ENCODE results near the gene TRIM32.

The TRIM32 gene

GRCh38 chr9:116704470-116704869 is 17.4 kb downstream of the TRIM32 start:
- no peak for FAIRE-seq
- DNase-seq (ENCODE audit: insufficient read length, low spot score): no peak

DNA sequence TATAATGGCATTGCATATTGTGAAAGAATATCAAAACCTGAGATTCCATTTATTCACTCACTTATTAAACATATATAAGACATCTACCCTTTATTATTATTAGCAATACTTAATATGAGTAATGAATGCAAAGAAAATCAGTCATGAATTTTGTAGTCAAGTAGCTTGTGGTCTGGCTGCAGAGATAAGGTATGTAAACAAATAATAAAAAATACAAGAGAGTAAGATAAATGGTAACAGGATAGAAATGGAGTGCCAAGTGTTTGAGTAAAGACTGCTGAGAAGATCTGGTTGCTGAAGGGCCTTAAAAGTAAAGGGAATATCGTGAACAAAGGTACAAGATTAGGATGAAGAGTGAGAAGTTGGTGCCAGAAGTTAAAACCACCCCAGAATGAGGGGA is 18.4 kb downstream of the TRIM32 start:
- no peak for DNase-seq (ENCODE audit: insufficient read length, low spot score)
- FAIRE-seq: peak; percentile 45

DNA sequence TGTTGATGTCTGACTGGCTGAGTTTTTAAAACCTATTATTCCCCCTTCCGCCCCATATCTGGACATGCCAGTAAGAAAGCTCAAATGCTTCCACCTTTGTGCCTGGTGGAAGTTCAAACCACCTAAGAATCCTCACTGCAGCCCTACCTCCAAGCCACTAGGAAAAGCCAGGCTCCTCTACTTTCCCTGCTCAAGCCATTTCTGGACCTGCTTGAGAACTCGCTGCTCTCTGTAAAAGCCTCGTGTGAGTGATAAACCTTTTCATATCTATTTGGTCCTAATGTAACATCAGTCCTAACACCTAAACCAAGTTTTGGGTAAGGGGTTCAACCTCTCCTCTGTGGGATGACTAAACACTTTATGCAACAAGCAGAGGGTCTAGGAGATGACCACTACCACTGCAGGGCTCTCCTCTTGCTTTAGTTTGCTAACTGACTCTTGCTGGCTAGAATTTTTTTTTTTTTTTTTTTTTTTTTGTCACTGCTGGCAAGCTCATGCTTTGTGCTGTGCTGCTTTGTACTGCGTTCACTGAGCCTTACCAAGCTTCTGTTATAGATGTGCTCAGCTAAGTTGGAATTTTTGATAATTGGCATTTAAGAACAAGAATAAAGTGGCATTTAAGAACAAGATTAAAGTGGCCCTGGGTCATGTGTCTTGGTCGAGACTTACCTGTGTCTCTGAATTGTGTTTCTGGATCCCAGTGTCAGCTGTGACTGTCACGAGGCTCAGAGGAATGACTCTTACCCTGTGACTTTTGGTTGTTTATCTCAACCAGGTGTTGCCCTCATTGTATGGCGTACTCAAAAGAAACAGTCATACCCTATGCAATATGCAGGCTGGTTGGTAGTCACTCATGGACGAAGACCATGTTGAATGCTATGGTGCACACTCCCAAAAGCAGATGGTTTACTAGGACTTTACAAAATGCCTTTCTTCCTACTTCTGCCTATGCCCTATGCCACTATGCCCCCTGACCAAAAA is 19.5 kb downstream of the TRIM32 start:
- DNase-seq (ENCODE audit: insufficient read length, low spot score): no peak
- FAIRE-seq: no peak

GRCh38 chr9:116712781-116713180 is 25.7 kb downstream of the TRIM32 start:
- DNase-seq (ENCODE audit: insufficient read length, low spot score): no peak
- FAIRE-seq: no peak

DNA sequence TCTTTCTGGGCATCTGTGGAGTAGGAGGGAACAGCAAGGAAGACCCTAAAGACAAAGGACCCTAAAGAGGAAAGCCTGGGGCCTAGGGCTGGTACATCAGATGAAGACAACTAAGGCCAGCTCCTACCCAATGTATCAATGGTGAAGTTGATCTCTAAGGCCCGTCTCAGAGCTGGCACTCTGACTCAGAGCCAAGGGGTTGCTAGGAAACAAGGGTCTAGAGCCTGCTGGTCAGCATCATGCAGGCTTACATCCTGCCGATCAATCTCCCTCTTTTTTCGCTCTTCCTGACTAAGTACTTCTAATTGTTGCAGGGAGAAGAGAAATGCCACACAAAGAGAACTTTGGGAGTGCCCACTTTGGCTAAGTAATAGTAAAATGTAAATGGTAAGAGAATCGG is 26.2 kb downstream of the TRIM32 start:
- FAIRE-seq (no peak), DNase-seq (ENCODE audit: insufficient read length, low spot score) (no peak)

DNA sequence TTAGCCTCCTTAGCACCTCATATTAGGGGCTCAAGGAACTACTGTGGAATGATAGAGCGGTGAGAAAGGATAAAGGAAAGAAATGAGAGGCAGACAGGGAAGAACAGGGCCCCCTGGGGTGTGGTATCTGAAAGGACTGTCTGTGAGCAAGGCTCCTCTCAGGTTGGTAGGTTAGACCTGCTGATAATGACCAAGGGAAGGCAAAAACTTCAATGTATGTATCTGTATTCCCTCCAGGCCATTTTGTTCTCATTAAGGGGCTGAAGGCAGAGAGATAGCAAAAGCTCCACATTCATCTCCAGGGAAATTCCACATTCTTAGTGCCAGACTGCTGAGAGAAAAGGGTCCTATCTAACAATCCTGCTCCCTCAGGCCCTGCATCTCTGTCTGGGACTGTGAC is 28.6 kb downstream of the TRIM32 start:
- FAIRE-seq (no peak), DNase-seq (ENCODE audit: insufficient read length, low spot score) (no peak)

- no peak for FAIRE-seq
- DNase-seq (ENCODE audit: insufficient read length, low spot score): no peak
Observed at GRCh38 chr9:116716438-116716837, 29.3 kb downstream of the TRIM32 start.

DNA sequence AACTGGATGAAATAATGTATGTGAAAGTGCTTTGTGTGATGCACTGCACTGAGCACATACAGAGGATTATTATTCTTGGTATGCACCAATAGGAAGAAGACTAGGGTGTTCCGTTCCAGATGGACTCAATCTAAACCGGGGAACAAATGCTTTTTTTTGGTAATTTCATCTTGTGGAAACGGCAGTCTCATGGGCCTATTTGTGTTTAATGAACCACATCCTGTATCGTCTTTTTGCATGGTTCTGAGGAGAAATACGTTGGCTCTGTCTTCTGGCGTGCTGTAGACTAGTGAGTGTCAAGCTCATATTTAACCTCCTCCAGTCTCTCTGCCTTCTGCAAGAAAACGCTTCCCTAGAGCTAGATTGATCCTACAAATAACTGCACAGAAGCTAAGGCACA is 30.0 kb downstream of the TRIM32 start:
- no peak for FAIRE-seq
- DNase-seq (ENCODE audit: insufficient read length, low spot score): no peak

- FAIRE-seq: no peak
Observed at GRCh38 chr9:116718111-116718510, 31.0 kb downstream of the TRIM32 start.

DNA sequence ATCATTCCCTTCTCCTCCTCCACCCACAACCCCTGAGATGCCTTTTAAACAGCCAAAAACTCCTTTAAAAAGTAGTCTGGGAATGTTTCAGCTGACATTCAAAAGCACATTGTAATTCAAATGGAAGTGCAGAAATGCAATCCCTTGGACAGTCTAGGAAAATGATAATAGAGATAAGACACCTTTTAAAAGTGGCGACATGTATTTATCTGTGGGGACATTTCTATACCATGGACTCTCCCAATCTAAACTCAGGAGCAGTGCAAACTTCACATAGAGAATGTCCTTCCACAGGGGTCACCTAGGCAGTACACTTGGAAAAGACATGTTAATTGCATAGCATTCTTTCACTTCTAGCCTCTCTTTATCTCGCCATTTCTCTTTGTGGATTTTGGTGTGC is 33.0 kb downstream of the TRIM32 start:
- no peak for FAIRE-seq
- DNase-seq (ENCODE audit: insufficient read length, low spot score): no peak

More at GRCh38 chr9:116718111-116718510, 31.0 kb downstream of the TRIM32 start:
- DNase-seq (ENCODE audit: insufficient read length, low spot score): no peak

- no peak for FAIRE-seq
- DNase-seq (ENCODE audit: insufficient read length, low spot score): no peak
Observed at GRCh38 chr9:116721411-116721810, 34.3 kb downstream of the TRIM32 start.

DNA sequence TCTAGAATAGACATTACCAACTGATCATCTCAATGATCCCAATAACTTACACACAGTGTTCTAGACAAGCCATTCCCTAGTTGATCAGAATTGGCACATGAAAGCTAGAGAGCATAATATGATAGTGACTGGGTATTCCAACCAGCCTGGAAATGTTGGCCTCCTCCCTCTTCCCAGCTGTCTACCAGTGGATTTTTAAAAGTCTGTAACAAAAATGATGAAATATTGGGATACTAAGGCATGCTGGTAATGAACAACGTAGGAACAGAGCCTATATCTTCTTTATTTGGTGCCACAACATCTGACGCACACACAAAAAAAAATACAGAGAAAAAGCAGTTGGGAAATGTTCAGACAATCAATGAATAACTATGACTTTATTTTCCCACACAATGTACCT is 34.8 kb downstream of the TRIM32 start:
- FAIRE-seq: no peak
- no peak for DNase-seq (ENCODE audit: insufficient read length, low spot score)

DNA sequence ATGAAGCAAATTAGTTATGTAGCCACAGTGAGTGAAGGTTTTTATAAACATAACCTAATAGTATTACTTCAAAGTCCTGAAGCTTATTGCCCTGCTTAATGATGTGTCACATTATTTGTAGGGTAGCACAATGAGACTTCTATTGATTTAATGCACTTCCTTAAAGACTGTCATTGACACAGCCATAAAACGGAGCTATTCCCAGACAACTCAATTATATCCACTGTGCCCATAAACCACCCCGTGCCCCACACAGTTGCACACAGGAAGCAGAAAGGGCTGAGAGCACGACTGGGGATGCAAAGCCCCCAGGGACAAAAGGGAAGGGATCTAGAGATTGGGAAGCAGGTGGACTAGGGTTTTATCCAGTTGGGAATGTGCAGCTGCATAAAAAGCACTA is 37.0 kb downstream of the TRIM32 start:
- FAIRE-seq: no peak
- DNase-seq (ENCODE audit: insufficient read length, low spot score): no peak

DNA sequence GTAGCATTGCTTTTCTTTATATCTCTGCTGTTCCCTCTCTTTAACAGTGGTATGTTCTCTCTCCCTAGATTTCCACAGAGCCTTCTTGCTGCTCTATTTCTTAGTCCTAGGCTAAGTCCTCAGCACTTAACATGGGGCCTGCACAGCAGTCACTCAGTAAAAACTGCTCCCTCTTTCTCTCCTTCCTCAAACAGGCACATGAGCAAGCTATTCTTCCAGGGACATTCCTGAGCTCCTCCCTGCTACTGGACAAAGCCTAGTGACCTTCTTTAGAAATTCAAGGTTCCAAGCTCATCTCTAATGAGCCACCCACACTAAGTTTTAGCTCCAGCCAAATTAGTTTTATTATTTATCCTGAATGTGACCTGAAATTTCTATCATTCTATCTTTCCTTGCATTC is 39.5 kb downstream of the TRIM32 start:
- DNase-seq (ENCODE audit: insufficient read length, low spot score): no peak
- no peak for FAIRE-seq

- FAIRE-seq (no peak), DNase-seq (ENCODE audit: insufficient read length, low spot score) (no peak)
Observed at GRCh38 chr9:116733010-116733641, 46.0 kb downstream of the TRIM32 start.

DNA sequence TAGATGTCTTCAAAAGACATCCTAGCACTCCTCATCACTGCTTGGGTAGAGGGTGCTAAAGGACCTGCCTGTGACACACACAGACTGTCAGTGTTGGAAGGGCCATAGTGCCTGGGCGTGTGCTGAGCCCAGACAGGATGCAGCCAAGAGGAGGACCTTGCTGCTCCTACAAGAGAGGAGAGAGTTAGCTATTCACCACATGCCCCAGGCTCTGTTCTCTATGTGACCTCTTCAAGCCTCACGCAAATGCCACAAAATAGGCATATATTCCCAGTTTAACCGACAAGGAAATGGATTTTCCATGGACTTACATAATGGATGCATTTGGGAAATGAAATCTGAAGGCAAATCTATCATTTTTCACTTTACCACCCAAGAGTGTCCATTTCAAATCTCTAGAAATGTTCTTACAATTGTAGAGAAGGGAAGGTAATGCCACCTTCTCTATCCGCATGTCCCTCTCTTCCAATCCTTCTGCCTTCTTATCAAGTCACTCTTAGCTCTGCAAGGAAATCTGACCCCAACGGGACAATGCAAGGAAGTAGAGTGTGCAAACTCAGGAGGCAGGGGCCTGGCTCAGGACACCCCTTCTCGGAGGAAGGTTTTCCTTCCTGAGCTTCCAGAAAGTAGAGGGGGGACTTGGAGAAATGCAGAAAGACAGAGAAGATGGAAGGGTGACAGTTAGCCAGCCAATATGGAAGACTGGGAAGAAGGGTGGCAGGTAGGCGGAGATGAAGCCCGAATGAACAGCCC is 49.5 kb downstream of the TRIM32 start:
- FAIRE-seq: peak; percentile 40

DNA sequence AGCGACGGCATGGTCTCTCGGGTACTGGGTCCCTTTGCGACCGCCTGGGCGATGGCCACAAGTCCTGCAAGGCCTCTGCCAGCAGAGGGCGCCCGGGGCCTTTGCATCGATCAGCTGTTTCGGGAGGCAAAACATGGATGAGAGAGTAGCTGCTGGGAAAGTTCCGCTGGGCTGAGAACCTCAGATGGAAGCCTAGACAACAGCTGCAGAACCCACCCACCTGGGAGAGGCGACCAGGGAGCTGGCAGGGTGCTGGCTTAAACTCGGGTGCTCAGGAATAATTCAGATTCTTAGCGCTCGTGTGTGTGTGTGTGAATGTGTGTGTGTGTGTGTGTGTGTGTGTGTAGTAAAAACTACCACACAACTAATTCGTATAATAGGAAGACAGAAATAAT is 50.0 kb downstream of the TRIM32 start:
- FAIRE-seq (no peak), DNase-seq (ENCODE audit: insufficient read length, low spot score) (peak; percentile 58)

More for the DNA sequence above, 49.5 kb downstream of the TRIM32 start:
- no peak for DNase-seq (ENCODE audit: insufficient read length, low spot score)

DNA sequence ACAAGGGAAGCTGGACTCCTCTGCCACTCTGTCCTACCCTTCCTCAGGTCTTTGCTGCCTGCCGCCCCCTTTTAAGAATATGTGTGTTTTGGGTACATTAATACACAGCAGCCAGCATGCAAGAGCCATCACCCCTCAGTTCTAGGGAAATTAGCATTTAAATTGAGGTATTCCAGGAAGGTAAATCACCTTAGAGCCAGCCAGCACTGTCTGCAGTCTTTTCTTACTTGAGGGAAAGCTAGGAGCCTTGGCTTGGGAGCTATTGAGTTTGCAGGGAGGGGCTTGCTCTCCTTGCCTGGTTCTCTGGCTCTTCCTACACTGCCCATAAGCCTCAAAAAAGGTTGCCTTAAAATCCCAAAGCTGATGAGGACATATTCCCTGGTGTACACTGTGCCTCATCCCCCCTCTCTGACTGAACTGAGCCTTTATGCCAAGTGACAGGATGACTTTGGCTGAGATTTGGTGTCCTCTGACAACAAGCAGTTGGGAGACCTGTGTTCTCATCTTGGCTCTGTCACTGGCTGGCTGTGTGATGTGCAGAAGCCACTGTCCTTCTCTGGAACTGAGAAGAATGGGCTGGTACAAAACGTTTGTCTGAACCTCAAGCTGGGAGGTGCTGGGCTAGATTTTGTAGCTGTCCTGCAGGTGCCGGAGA is 54.1 kb downstream of the TRIM32 start:
- FAIRE-seq: no peak

DNA sequence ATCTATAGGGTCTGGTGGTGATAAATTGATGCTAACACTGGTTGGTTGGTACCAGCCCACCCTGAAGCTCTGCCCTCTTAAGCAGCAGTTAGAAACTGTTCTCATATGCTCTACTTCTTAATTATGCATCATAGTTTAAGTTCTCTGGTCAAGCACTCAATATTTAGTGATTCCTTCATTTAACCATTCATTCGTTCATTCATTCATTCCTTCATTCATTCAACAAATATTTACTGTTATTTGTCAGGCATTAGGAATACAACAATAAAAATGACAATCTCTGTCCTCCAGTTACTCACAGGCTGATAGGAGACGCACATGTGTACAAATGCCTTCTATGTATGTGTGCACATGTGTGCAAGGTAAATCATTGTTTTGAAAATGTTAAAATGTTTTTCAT is 54.6 kb downstream of the TRIM32 start:
- DNase-seq (ENCODE audit: insufficient read length, low spot score) (no peak), FAIRE-seq (no peak)

More for the DNA sequence above, 54.1 kb downstream of the TRIM32 start:
- no peak for DNase-seq (ENCODE audit: insufficient read length, low spot score)

- FAIRE-seq: no peak
Observed at GRCh38 chr9:116749176-116749575, 62.1 kb downstream of the TRIM32 start.

GRCh38 chr9:116749772-116750171 is 62.7 kb downstream of the TRIM32 start:
- no peak for FAIRE-seq
- no peak for DNase-seq (ENCODE audit: insufficient read length, low spot score)

More at GRCh38 chr9:116749176-116749575, 62.1 kb downstream of the TRIM32 start:
- DNase-seq (ENCODE audit: insufficient read length, low spot score): no peak
